HG03565 (cell line): ENCODE results near the gene TNFRSF13B.
"Not testable (repeated sequence)": the region's sequence is repeated elsewhere in the genome, so short reads cannot be mapped to it uniquely, and the experiment has no call there.

Experiments
- ATAC-seq: cut with Tn5 transposase; IDR thresholded peaks from one replicate; pipeline ENCODE4 v1.9.1; 2021; ENCODE audit warnings: mild to moderate bottlenecking, moderate library complexity; ENCODE audit not compliant: unreplicated experiment

TNFRSF13B gene

GRCh38 chr17:16987830-16988601 lies 16.1 kb upstream of the TNFRSF13B start:
- ATAC-seq: peak; percentile 64

- ATAC-seq: no peak
Observed at GRCh38 chr17:16987066-16987829, 15.3 kb upstream of the TNFRSF13B start.

GRCh38 chr17:16986391-16986790 lies 14.5 kb upstream of the TNFRSF13B start:
- no peak for ATAC-seq

- no peak for ATAC-seq
Observed at GRCh38 chr17:16981928-16982327, 10.0 kb upstream of the TNFRSF13B start.

GRCh38 chr17:16980813-16981731 lies 9.2 kb upstream of the TNFRSF13B start:
- ATAC-seq: peak; percentile 43

- no peak for ATAC-seq
Observed at GRCh38 chr17:16980061-16980460, 8.1 kb upstream of the TNFRSF13B start.

- ATAC-seq: not testable (repeated sequence)
Observed at GRCh38 chr17:16979237-16979823, 7.4 kb upstream of the TNFRSF13B start.

- ATAC-seq: no peak
Observed at GRCh38 chr17:16977932-16978331, 6.0 kb upstream of the TNFRSF13B start.

GRCh38 chr17:16976725-16977550 lies 5.0 kb upstream of the TNFRSF13B start:
- no peak for ATAC-seq

GRCh38 chr17:16975744-16976625 lies 4.1 kb upstream of the TNFRSF13B start:
- ATAC-seq: no peak

GRCh38 chr17:16975277-16975651 lies 3.3 kb upstream of the TNFRSF13B start:
- ATAC-seq: no peak

- ATAC-seq: no peak
Observed at GRCh38 chr17:16974569-16975276, 2.8 kb upstream of the TNFRSF13B start.

GRCh38 chr17:16973760-16974540 lies 2.0 kb upstream of the TNFRSF13B start:
- peak; percentile 32 for ATAC-seq

GRCh38 chr17:16973043-16973442 lies 1.1 kb upstream of the TNFRSF13B start:
- ATAC-seq: not testable (repeated sequence)

GRCh38 chr17:16972346-16972745 lies 428 bp upstream of the TNFRSF13B start:
- ATAC-seq: no peak

GRCh38 chr17:16969931-16970906 lies 1.7 kb downstream of the TNFRSF13B start:
- ATAC-seq: no peak
